Right lung (tissue), 5 donors: ENCODE results near the gene SMIM5. TPM values are rescaled to one million over a fixed set of nuclear protein-coding genes. Genes with fewer than 3 reads are reported as not detected.

Experiments used
- DNase-seq, 2 donors: peaks; one replicate each; pipeline ENCODE4 v3.0.0-alpha.2; 2013
- polyA plus RNA-seq, 5 donors: library from polyadenylated mRNA; unstranded; fragments of 120-200 nt; gene quantifications; one replicate each; pipeline versions ENCODE4 v1.2.1 to v1.2.3, GENCODE V29; 2013; ENCODE audit warnings: inconsistent platforms in 1 of 5, low replicate concordance in 1 of 5; ENCODE audit not compliant: insufficient read length in 5 of 5, insufficient read depth in 1 of 5

Gene SMIM5
- polyA plus RNA-seq, 5 donors: 1.4 to 3.7 (median 2.3) TPM

- DNase-seq: no peak
These were observed 6.1 kb downstream of the SMIM5 start for GRCh38 chr17:75639327-75639726.

- peak in 1 of 2 donors; percentile 52 for DNase-seq
These were observed 6.7 kb downstream of the SMIM5 start for GRCh38 chr17:75639771-75640555.

GRCh38 chr17:75640556-75641119, 7.4 kb downstream of the SMIM5 start:
- DNase-seq: no peak

- no peak for DNase-seq
These were observed 8.1 kb downstream of the SMIM5 start for GRCh38 chr17:75641343-75641742.

GRCh38 chr17:75642182-75642783, 9.0 kb downstream of the SMIM5 start:
- DNase-seq: no peak

GRCh38 chr17:75642784-75643642, 9.8 kb downstream of the SMIM5 start:
- DNase-seq: no peak

GRCh38 chr17:75643643-75644017, 10.4 kb downstream of the SMIM5 start:
- no peak for DNase-seq

- DNase-seq: peak in 1 of 2 donors; percentile 54
These were observed 12.3 kb downstream of the SMIM5 start for GRCh38 chr17:75645501-75645888.

- DNase-seq: peak; percentile 70 to 75
These were observed 12.8 kb downstream of the SMIM5 start for GRCh38 chr17:75645889-75646637.

GRCh38 chr17:75646638-75646992, 13.4 kb downstream of the SMIM5 start:
- DNase-seq: no peak

GRCh38 chr17:75647061-75647460, 13.8 kb downstream of the SMIM5 start:
- no peak for DNase-seq

GRCh38 chr17:75647921-75648320, 14.7 kb downstream of the SMIM5 start:
- DNase-seq: no peak

- DNase-seq: no peak
These were observed 16.5 kb downstream of the SMIM5 start for GRCh38 chr17:75649687-75650086.

GRCh38 chr17:75650874-75651273, 17.6 kb downstream of the SMIM5 start:
- DNase-seq: no peak

GRCh38 chr17:75652341-75652740, 19.1 kb downstream of the SMIM5 start:
- no peak for DNase-seq

GRCh38 chr17:75652934-75653549, 19.8 kb downstream of the SMIM5 start:
- no peak for DNase-seq

- no peak for DNase-seq
These were observed 20.9 kb downstream of the SMIM5 start for GRCh38 chr17:75654176-75654575.

- no peak for DNase-seq
These were observed 25.0 kb downstream of the SMIM5 start for GRCh38 chr17:75658237-75658636.

GRCh38 chr17:75661531-75661930, 28.3 kb downstream of the SMIM5 start:
- DNase-seq: no peak

GRCh38 chr17:75662511-75662910, 29.3 kb downstream of the SMIM5 start:
- DNase-seq: no peak

GRCh38 chr17:75664099-75664549, 30.9 kb downstream of the SMIM5 start:
- DNase-seq: no peak
